Tibial nerve (tissue), 3 donors: Measurements from ENCODE around the gene SUV39H1.
"Not testable (repeated sequence)": the region's sequence is repeated elsewhere in the genome, so short reads cannot be mapped to it uniquely, and the experiment has no call there.

Experiments used
- POLR2A ChIP-seq, 2 donors: fragments of 450-650 bp; IDR thresholded peaks; one replicate each; pipeline ENCODE4 v1.6.1; 2017; ENCODE audit warnings: antibody characterized with exemption in 2 of 2, mild to moderate bottlenecking in 2 of 2, moderate library complexity in 2 of 2
- TF ChIP-seq, protein P1 (sequence below), 5 experiments: fragments of 200-600 bp in 3 of 5; fragments of 450-650 bp in 2 of 5; sonication (generic) in 3 of 5; IDR thresholded peaks; one replicate each; pipeline ENCODE4 v1.5.1; 2016 to 2019; ENCODE audit warnings: antibody characterized with exemption in 5 of 5, mild to moderate bottlenecking in 3 of 5, moderate library complexity in 2 of 5

DNA sequence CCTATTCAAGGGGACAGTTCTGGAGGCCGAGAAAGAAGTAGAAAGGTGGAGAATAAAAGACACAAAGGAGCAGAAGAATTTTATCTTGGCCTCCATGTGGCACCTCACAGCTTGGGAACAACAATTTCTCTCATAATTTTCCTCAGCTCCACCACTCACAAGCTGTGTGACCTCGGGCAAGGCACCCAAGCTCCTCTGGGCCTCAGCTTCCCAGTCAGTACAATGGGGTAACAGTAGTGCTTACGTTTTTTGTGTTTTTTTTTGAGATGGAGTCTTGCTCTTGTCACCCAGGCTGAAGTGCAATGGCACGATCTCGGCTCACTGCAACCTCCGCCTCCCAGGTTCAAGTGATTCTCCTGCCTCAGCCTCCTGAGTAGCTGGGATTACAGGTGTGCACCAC lies 15.6 kb upstream of the SUV39H1 start:
- TF ChIP-seq, protein P1, sequence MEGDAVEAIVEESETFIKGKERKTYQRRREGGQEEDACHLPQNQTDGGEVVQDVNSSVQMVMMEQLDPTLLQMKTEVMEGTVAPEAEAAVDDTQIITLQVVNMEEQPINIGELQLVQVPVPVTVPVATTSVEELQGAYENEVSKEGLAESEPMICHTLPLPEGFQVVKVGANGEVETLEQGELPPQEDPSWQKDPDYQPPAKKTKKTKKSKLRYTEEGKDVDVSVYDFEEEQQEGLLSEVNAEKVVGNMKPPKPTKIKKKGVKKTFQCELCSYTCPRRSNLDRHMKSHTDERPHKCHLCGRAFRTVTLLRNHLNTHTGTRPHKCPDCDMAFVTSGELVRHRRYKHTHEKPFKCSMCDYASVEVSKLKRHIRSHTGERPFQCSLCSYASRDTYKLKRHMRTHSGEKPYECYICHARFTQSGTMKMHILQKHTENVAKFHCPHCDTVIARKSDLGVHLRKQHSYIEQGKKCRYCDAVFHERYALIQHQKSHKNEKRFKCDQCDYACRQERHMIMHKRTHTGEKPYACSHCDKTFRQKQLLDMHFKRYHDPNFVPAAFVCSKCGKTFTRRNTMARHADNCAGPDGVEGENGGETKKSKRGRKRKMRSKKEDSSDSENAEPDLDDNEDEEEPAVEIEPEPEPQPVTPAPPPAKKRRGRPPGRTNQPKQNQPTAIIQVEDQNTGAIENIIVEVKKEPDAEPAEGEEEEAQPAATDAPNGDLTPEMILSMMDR (IDR thresholded peaks at IDR 0.05) = not testable (repeated sequence)
- TF ChIP-seq POLR2A (IDR thresholded peaks at IDR 0.05) = not testable (repeated sequence)
